HG03196 (cell line): Measurements from ENCODE around the gene NSMCE3.

Experiments used
- ATAC-seq: cut with Tn5 transposase; IDR thresholded peaks from one replicate; pipeline ENCODE4 v1.9.1; 2021; ENCODE audit not compliant: unreplicated experiment

The NSMCE3 gene

DNA sequence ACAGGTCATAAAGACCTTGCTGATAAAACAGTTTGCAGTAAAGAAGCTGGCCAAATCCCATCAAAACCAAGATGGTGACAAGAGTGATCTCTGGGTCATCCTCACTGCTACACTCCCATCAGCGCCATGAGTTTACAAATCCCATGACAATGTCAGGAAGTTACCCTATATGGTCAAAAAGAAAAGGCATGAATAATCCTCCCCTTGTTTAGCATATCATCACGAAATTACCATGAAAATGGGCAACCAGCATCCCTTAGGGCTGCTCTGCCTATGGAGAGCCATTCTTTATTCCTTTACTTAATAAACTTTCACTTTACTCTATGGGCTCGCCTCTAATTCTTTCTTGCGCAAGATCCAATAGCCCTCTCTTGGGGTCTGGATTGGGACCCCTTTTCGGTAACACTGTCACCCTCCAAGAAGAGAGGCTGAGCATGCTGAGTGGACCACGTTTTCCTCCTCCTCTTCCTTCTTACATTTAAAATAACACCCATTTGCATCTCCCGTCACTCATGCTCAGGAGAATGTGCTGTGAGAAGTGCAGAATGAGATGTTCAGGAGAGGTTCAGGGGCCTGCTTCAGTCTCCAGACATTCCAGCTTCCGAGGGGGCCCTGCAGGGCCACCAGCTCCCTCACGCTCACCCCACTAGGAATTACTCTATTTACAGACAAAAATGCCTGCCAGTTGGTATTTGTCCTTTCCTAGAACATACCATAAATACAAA is 47.3 kb downstream of the NSMCE3 start:
- ATAC-seq, result no peak

- no peak for ATAC-seq
Measured at GRCh38 chr15:29220852-29221251, 48.8 kb downstream of the NSMCE3 start.

DNA sequence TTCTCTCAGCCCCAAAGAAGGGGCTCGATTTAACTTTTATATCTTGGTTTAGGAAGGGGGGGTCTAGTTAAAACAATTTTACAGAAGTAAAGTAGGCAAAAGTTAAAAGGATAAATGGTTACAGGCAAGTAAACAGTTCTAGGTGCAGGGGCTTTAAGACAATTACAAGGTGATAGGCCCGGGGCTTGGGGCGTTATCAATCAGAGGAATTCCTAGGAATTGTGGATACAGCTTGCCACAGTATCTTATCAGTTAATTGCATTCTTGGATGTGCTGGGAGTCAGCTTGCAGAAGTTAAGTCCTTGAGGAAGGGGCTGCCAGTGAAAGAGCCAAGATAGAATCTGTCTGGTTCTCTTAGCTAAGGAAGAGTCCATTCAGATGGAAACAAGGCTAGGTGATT is 52.7 kb downstream of the NSMCE3 start:
- no peak for ATAC-seq
